PC-9 (cell line): ENCODE measurements around the gene SNX6. TPM values are rescaled to one million over a fixed set of nuclear protein-coding genes. Genes with fewer than 3 reads are reported as not detected.

Source experiments
- BruUV-seq: library from RNA; stranded (reverse); fragments of 400-500 nt; replicated peaks from 2 replicates; lab custom pipeline; 2021; lab: Mats Ljungman, UMichigan
- CTCF ChIA-PET: fragments of 300-600 bp; sonication (Branson Sonifier 250); formaldehyde crosslinking; loops from one replicate; lab custom pipeline; 2022; ENCODE audit warnings: antibody characterized with exemption; lab: Charles Lee
- POLR2A ChIA-PET: fragments of 300-600 bp; sonication (Branson Sonifier 250); formaldehyde crosslinking; loops from one replicate; lab custom pipeline; 2022; ENCODE audit warnings: antibody characterized with exemption; ENCODE audit not compliant: unreplicated experiment; lab: Charles Lee
- DNase-seq, 2 experiments: peaks; one replicate each; pipeline versions ENCODE4 v3.0.0 to v3.0.0-alpha.2; 2015 to 2022; ENCODE audit warnings: mixed read lengths in 1 of 2
- H2AFZ ChIP-seq: fragments of 200-600 bp; sonication (generic); 2 replicates; pipeline ENCODE4 v1.8.1; 2017; ENCODE audit warnings: antibody characterized with exemption
- H3F3A ChIP-seq: fragments of 200-600 bp; sonication (generic); 2 replicates; pipeline ENCODE4 v1.8.1; 2017; ENCODE audit warnings: antibody characterized with exemption, mild to moderate bottlenecking, low read depth; ENCODE audit not compliant: insufficient read depth
- H3K27ac ChIP-seq: fragments of 200-600 bp; sonication (generic); 2 replicates; pipeline ENCODE4 v1.6.1; 2016; ENCODE audit warnings: mixed run types
- H3K27me3 ChIP-seq: fragments of 200-600 bp; sonication (generic); 2 replicates; pipeline ENCODE4 v1.6.1; 2016; ENCODE audit warnings: low read depth, mixed run types; ENCODE audit not compliant: insufficient read depth
- H3K36me3 ChIP-seq: fragments of 200-600 bp; sonication (generic); 2 replicates; pipeline ENCODE4 v1.6.1; 2016; ENCODE audit warnings: low read depth, mixed run types
- H3K4me1 ChIP-seq: fragments of 200-600 bp; sonication (generic); replicated peaks from 2 replicates; pipeline ENCODE4 v1.6.1; 2016; ENCODE audit warnings: mixed run types; ENCODE audit not compliant: insufficient read depth
- H3K4me2 ChIP-seq: fragments of 200-600 bp; sonication (generic); 2 replicates; pipeline ENCODE4 v1.6.1; 2017; ENCODE audit warnings: mixed run types
- H3K4me3 ChIP-seq: fragments of 200-600 bp; sonication (generic); 2 replicates; pipeline ENCODE4 v1.6.1; 2016; ENCODE audit warnings: mixed run types
- H3K79me2 ChIP-seq: fragments of 200-600 bp; sonication (generic); 2 replicates; pipeline ENCODE4 v1.6.1; 2017; ENCODE audit warnings: low read depth, mixed run types
- H3K9me2 ChIP-seq: fragments of 200-600 bp; sonication (generic); 2 replicates; pipeline ENCODE4 v1.8.1; 2017; ENCODE audit warnings: mild to moderate bottlenecking; ENCODE audit not compliant: insufficient read depth
- H3K9me3 ChIP-seq: fragments of 200-600 bp; sonication (generic); 2 replicates; pipeline ENCODE4 v1.8.1; 2016; ENCODE audit warnings: low read depth; ENCODE audit not compliant: insufficient read depth
- H4K20me1 ChIP-seq: fragments of 200-600 bp; sonication (generic); 2 replicates; pipeline ENCODE4 v1.8.1; 2017; ENCODE audit not compliant: insufficient read depth
- EZH2 ChIP-seq: fragments of 200-600 bp; sonication (generic); IDR thresholded peaks from 2 replicates; pipeline ENCODE4 v1.8.0; 2017; ENCODE audit warnings: antibody characterized with exemption, low read depth
- intact Hi-C: fragments of 100-400 bp; cut with micrococcal nuclease; formaldehyde crosslinking; loops from one replicate; pipeline ENCODE4 v1.10.0; 2022; ENCODE audit not compliant: unreplicated experiment
- total RNA-seq: library from RNA; stranded (reverse); gene quantifications from 2 replicates; pipeline ENCODE4 v1.2.3, GENCODE V29; 2021
- TF ChIP-seq, protein P1 (sequence below): fragments of 200-600 bp; sonication (generic); conservative IDR thresholded peaks from 2 replicates; pipeline ENCODE4 v1.6.1; 2017; ENCODE audit warnings: mixed run types, antibody characterized with exemption, mild to moderate bottlenecking, moderate library complexity

Gene SNX6
- total RNA-seq, 1 experiment from 2014 or later, result 51.8 TPM

DNA sequence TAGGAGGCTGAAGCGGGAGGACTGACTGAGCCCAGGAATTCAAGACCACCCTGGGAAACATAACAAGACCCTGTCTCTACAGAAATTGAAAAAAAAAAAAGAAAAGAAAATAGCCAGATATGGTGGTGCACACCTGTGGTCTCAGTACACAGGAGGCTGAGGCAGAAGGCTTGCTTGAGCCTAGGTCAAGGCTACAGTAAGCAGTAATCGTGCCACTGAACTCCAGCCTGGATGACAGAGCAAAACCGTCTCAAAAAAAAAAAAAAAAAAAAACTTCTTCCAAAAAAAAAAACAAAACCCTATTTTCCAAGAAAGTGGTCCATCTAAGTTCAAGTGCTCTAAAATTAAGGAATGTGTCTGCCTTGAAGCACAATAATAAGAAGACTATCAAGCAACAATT lies 19.8 kb downstream of the SNX6 start:
- H4K20me1 ChIP-seq, result no peaks in the 10 kb centered on the region
- H3K27ac ChIP-seq, result no peak overlapping the region
- H3F3A ChIP-seq, result no peaks in the 10 kb centered on the region
- H3K27me3 ChIP-seq, result no peaks in the 10 kb centered on the region
- no TSS peak for BruUV-seq
- H3K4me3 ChIP-seq, result no peak overlapping the region
- no peak for TF ChIP-seq EZH2
- TF ChIP-seq, protein P1, sequence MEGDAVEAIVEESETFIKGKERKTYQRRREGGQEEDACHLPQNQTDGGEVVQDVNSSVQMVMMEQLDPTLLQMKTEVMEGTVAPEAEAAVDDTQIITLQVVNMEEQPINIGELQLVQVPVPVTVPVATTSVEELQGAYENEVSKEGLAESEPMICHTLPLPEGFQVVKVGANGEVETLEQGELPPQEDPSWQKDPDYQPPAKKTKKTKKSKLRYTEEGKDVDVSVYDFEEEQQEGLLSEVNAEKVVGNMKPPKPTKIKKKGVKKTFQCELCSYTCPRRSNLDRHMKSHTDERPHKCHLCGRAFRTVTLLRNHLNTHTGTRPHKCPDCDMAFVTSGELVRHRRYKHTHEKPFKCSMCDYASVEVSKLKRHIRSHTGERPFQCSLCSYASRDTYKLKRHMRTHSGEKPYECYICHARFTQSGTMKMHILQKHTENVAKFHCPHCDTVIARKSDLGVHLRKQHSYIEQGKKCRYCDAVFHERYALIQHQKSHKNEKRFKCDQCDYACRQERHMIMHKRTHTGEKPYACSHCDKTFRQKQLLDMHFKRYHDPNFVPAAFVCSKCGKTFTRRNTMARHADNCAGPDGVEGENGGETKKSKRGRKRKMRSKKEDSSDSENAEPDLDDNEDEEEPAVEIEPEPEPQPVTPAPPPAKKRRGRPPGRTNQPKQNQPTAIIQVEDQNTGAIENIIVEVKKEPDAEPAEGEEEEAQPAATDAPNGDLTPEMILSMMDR, result no peak
- no peak overlapping the region for H3K4me2 ChIP-seq
- H3K9me3 ChIP-seq, result no peaks in the 10 kb centered on the region
- H3K4me1 ChIP-seq, result no peaks in the 10 kb centered on the region
- H3K9me2 ChIP-seq, result no peaks in the 10 kb centered on the region
- ChIA-PET POLR2A (no interaction called here), CTCF (no interaction called here)
- no peak for DNase-seq
- no peaks in the 10 kb centered on the region for H3K79me2 ChIP-seq
- intact Hi-C loops, result no loop called here
- no peak overlapping the region for H2AFZ ChIP-seq
- H3K36me3 ChIP-seq, result peaks cover 2% of the 10 kb centered on the region; the same call in 1 of the 2 replicates

DNA sequence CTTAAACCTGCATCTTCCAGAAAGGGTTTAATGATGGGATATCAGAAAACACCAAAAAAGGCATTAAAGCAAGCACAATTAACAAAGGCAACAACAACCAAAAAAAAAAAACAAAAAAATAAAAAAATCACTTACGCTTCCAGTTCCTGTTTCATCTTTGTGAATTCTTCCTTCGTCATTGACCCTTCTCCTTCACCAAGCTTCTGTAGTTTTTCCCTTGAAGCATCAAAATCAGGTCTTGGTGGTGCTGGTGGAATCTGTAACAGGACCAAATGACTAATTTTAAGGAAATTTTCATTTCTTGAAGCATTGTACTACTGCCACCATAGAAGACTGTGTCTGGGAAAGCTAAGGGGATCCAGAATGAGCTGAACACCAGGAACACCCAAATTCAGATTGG lies 24.5 kb downstream of the SNX6 start:
- no TSS peak for BruUV-seq
- no peaks in the 10 kb centered on the region for H3K9me2 ChIP-seq

DNA sequence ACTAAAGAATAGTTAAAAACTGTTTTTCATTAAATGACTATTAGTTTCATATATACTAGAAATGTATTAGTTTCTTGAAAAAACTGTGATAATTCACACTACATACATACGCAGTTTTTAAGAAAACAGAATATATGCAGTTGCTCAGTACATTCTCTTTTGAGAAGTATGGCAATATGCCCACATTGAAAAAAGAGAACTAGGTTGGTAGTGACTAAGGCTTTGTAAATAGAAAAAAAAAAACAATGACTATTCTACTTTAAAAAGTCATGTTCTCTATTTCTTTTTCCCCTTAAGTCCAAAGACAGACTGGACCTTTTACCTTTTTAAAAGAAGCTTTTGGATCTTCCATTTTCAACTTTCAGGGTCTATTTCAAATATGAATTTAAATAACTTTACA lies 25.0 kb downstream of the SNX6 start:
- Histone ChIP-seq H3K4me3 (no peak overlapping the region), H4K20me1 (no peaks in the 10 kb centered on the region; the same call in 1 of the 2 replicates), H3K9me2 (no peaks in the 10 kb centered on the region), H2AFZ (no peak overlapping the region), H3K9me3 (no peaks in the 10 kb centered on the region), H3K4me2 (no peak overlapping the region), H3K27me3 (no peaks in the 10 kb centered on the region), H3K27ac (no peak overlapping the region), H3K79me2 (no peaks in the 10 kb centered on the region), H3K4me1 (no peaks in the 10 kb centered on the region), H3K36me3 (peaks cover 6% of the 10 kb centered on the region), H3F3A (peaks cover 2% of the 10 kb centered on the region; the same call in 1 of the 2 replicates)
- intact Hi-C loops, result no loop called here
- ChIA-PET POLR2A (no interaction called here), CTCF (no interaction called here)
- TF ChIP-seq, protein P1, result no peak
- TF ChIP-seq EZH2, result no peak
- no peak for DNase-seq
- no TSS peak for BruUV-seq

More for the DNA sequence above, 24.5 kb downstream of the SNX6 start:
- Histone ChIP-seq H3K27ac (no peak overlapping the region), H3K4me3 (no peak overlapping the region), H3K27me3 (no peaks in the 10 kb centered on the region), H3K4me2 (no peak overlapping the region), H3K36me3 (peaks cover 6% of the 10 kb centered on the region), H2AFZ (no peak overlapping the region), H3K79me2 (no peaks in the 10 kb centered on the region), H3F3A (peaks cover 2% of the 10 kb centered on the region; the same call in 1 of the 2 replicates), H3K4me1 (no peaks in the 10 kb centered on the region), H4K20me1 (no peaks in the 10 kb centered on the region; the same call in 1 of the 2 replicates), H3K9me3 (no peaks in the 10 kb centered on the region)
- no peak for TF ChIP-seq EZH2
- TF ChIP-seq, protein P1, result no peak
- ChIA-PET POLR2A (no interaction called here), CTCF (no interaction called here)
- intact Hi-C loops, result no loop called here
- DNase-seq, result no peak
